Heart left ventricle (tissue), 16 donors: ENCODE data around the gene RTTN. TPM values are rescaled to one million over a fixed set of nuclear protein-coding genes. Genes with fewer than 3 reads are reported as not detected.

Experiments used
- ATAC-seq, 4 donors: fragments of 200-7000 bp; cut with Tn5 transposase; one replicate each; pipeline ENCODE4 v1.9.1; 2020 to 2022; ENCODE audit warnings: moderate library complexity in 4 of 4, mild to moderate bottlenecking in 3 of 4, moderate number of reproducible peaks in 1 of 4
- DNase-seq, 5 donors: peaks; one replicate each; pipeline ENCODE4 v3.0.0-alpha.2; 2020
- H3K27ac ChIP-seq, 12 donors: fragments of 200-600 bp; sonication (generic) in 4 of 12; one replicate each; pipeline versions ENCODE4 v1.5.0 to v1.8.0; 2016 to 2022; ENCODE audit warnings: mild to moderate bottlenecking in 2 of 12
- H3K27me3 ChIP-seq, 9 donors: fragments of 200-600 bp; sonication (generic) in 2 of 9; one replicate each; pipeline versions ENCODE4 v1.5.1 to v1.8.0; 2016 to 2022; ENCODE audit warnings: mild to moderate bottlenecking in 3 of 9
- H3K36me3 ChIP-seq, 9 donors: fragments of 200-600 bp; sonication (generic) in 2 of 9; one replicate each; pipeline versions ENCODE4 v1.5.0 to v1.8.0; 2018 to 2022; ENCODE audit warnings: mild to moderate bottlenecking in 2 of 9
- H3K4me1 ChIP-seq, 12 donors: fragments of 200-600 bp; sonication (generic) in 4 of 12; one replicate each; pipeline versions ENCODE4 v1.5.0 to v1.8.0; 2016 to 2022; ENCODE audit warnings: mild to moderate bottlenecking in 3 of 12
- H3K4me3 ChIP-seq, 12 donors: fragments of 200-600 bp; sonication (generic) in 4 of 12; one replicate each; pipeline versions ENCODE4 v1.5.0 to v1.8.0; 2017 to 2022; ENCODE audit warnings: mild to moderate bottlenecking in 9 of 12, moderate library complexity in 4 of 12
- H3K9me3 ChIP-seq, 12 donors: fragments of 200-600 bp; sonication (generic) in 4 of 12; one replicate each; pipeline versions ENCODE4 v1.5.0 to v1.8.0; 2016 to 2022; ENCODE audit warnings: mild to moderate bottlenecking in 1 of 12
- CTCF ChIP-seq, 12 donors: fragments of 200-600 bp; sonication (generic) in 4 of 12; IDR thresholded peaks; one replicate each; pipeline versions ENCODE4 v1.5.0 to v1.8.0; 2018 to 2022; ENCODE audit warnings: antibody characterized with exemption in 12 of 12, mild to moderate bottlenecking in 5 of 12
- POLR2A ChIP-seq, 2 donors: fragments of 450-650 bp; IDR thresholded peaks; one replicate each; pipeline ENCODE4 v1.6.1; 2017; ENCODE audit warnings: antibody characterized with exemption in 2 of 2, mild to moderate bottlenecking in 2 of 2, moderate library complexity in 2 of 2
- WGBS, 4 donors: extraction: QIAGEN DNeasy Blood & Tissue Kit in 2 of 4; methylation state at CpG; one replicate each; pipeline versions ENCODE4 v1.1.5 to v1.1.7; 2013 to 2018; 5-methylcytosine and 5-hydroxymethylcytosine counted together
- intact Hi-C, 10 donors: fragments of 100-400 bp; cut with DNase I; formaldehyde crosslinking; loops; one replicate each; pipeline versions ENCODE4 v1.11.1 to v1.14.2; 2022
- polyA plus RNA-seq, 2 donors: library from polyadenylated mRNA; stranded (reverse); fragments of 200-250 nt; gene quantifications; one replicate each; pipeline ENCODE4 v1.2.3, GENCODE V29; 2013
- total RNA-seq, 9 donors: library from RNA; depleted of rRNA in 2 of 9; stranded (reverse); fragments of >200 nt in 2 of 9; fragmentation: NEBNext Ultra II Directional in 3 of 9; extraction: Animal tissue kit (Norgen Biotek cat#: 25700) in 3 of 9; gene quantifications; one replicate each; pipeline versions ENCODE4 v1.1.0 to v1.2.4, GENCODE V29; 2016 to 2023
- donor health status: ischemic (EF 13 %, LVEDD 7.1; RV severe dilation, severe dysfunction).
- donor health status: healthy with polysubstance abuse.
- donor health status: DM: no; HTN: yes; CAD: no.
- donor health status: DM: no; HTN: no; CAD: no.
- donor health status: ischemic (EF 25% LVEDD 6.9; RV normal size, moderate dysfunction).
- donor health status: ischemic (EF 25% LVEDD 5.7; RV mildly dilated, moderate dysfunction).
- donor health status: healthy.
- donor health status: DM: yes; HTN: yes; CAD: no.
- donor health status: ischemic (EF 35%, LVEDD 5.7; RV mildly dilated, moderate dysfunction).
- donor health status: nonischemic (EF 11% LVEDD 7.7; RV severe dilation, severe dysfunction).
- donor health status: DM: yes; HTN: yes; CAD: no.
- donor health status: PGD.
- donor health status: ischemic (EF 29% LVEDD 5.4; RV normal size, mild dysfunction).
- donor health status: nonischemic (EF 23%, LVEDD 6.1; RV moderate dilation, normal function).

RTTN gene
- total and polyA plus RNA-seq, 11 donors, result 5.8 to 14.3 (median 8.1) TPM

GRCh38 chr18:70142001-70142400 lies 63.5 kb downstream of the RTTN start:
- no peaks in the 10 kb centered on the region for H3K4me1 ChIP-seq
- ATAC-seq (no peak), DNase-seq (no peak)
- H3K27me3 ChIP-seq, result no peaks in the 10 kb centered on the region
- H3K27ac ChIP-seq, result no peak overlapping the region
- intact Hi-C loops, result no loop called here
- H3K36me3 ChIP-seq, result peaks cover 0 to 56% (median 24%) of the 10 kb centered on the region in 9 donors
- no peak overlapping the region for H3K4me3 ChIP-seq
- TF ChIP-seq POLR2A (IDR thresholded peaks at IDR 0.05) (no peak), CTCF (IDR thresholded peaks at IDR 0.05) (no peak)
- H3K9me3 ChIP-seq, result peaks cover 0 to 11% (median 0%) of the 10 kb centered on the region in 12 donors
- 91 to 95% (median 94%) methylated on average over 3 of the region's 3 CpGs for WGBS, 4 donors

GRCh38 chr18:70139138-70139537 lies 66.3 kb downstream of the RTTN start:
- whole genome bisulfite sequencing, 4 donors, result 82 to 99% (median 89%) methylated on average over 1 of the region's 1 CpG
- Histone ChIP-seq H3K9me3 (peaks cover 0 to 11% (median 0%) of the 10 kb centered on the region in 12 donors), H3K27ac (no peak overlapping the region), H3K4me3 (no peak overlapping the region), H3K27me3 (no peaks in the 10 kb centered on the region), H3K4me1 (no peaks in the 10 kb centered on the region), H3K36me3 (peaks cover 0 to 41% (median 9%) of the 10 kb centered on the region in 9 donors)
- DNase-seq (no peak), ATAC-seq (no peak)
- intact Hi-C loops, result no loop called here
- TF ChIP-seq POLR2A (IDR thresholded peaks at IDR 0.05), result no peak
- TF ChIP-seq CTCF (IDR thresholded peaks at IDR 0.05), result no peak

GRCh38 chr18:70135604-70136003 lies 69.9 kb downstream of the RTTN start:
- H3K9me3 ChIP-seq, result peaks cover 0 to 6% (median 0%) of the 10 kb centered on the region in 12 donors
- ATAC-seq, result no peak
- 73 to 82% (median 81%) methylated on average over 2 of the region's 2 CpGs for WGBS, 4 donors
- TF ChIP-seq CTCF (IDR thresholded peaks at IDR 0.05) (no peak), POLR2A (IDR thresholded peaks at IDR 0.05) (no peak)
- H3K4me1 ChIP-seq, result peaks cover 0 to 5% (median 0%) of the 10 kb centered on the region in 12 donors
- H3K27me3 ChIP-seq, result no peaks in the 10 kb centered on the region
- intact Hi-C loops, result no loop called here
- H3K36me3 ChIP-seq, result peaks cover 0 to 43% (median 4%) of the 10 kb centered on the region in 9 donors
- DNase-seq, result no peak
- H3K27ac ChIP-seq, result no peak overlapping the region
- H3K4me3 ChIP-seq, result no peak overlapping the region

GRCh38 chr18:70132999-70133398 lies 72.5 kb downstream of the RTTN start:
- Histone ChIP-seq H3K27me3 (no peaks in the 10 kb centered on the region), H3K4me1 (peaks cover 0 to 5% (median 0%) of the 10 kb centered on the region in 12 donors), H3K9me3 (peaks cover 0 to 23% (median 0%) of the 10 kb centered on the region in 12 donors), H3K27ac (peak overlapping the region in 1 of 12 donors; percentile 21), H3K36me3 (peaks cover 0 to 30% (median 4%) of the 10 kb centered on the region in 9 donors), H3K4me3 (no peak overlapping the region)
- TF ChIP-seq POLR2A (IDR thresholded peaks at IDR 0.05), result no peak
- no peak for TF ChIP-seq CTCF (IDR thresholded peaks at IDR 0.05)
- WGBS, 4 donors, result 37 to 67% (median 55%) methylated on average over 2 of the region's 2 CpGs
- ATAC-seq (peak; percentile 44 to 79 (median 56)), DNase-seq (peak in 1 of 5 donors; percentile 20)
- intact Hi-C loops, result no loop called here
